Esophagus muscularis mucosa (tissue), 4 donors: Measurements from ENCODE around the gene KIAA2012. TPM values are rescaled to one million over a fixed set of nuclear protein-coding genes. Genes with fewer than 3 reads are reported as not detected.

Source experiments
- DNase-seq: peaks from one replicate; pipeline ENCODE4 v3.0.0-alpha.2; 2017; ENCODE audit errors: extremely low spot score
- H3K27ac ChIP-seq, 4 donors: fragments of 200-600 bp; sonication (generic); replicated peaks in 1 of 4; 1 replicate in 3 of 4; 2 replicates in 1 of 4; pipeline ENCODE4 v1.5.1; 2016 to 2019; ENCODE audit warnings: mild to moderate bottlenecking in 1 of 4
- H3K27me3 ChIP-seq, 4 donors: fragments of 200-600 bp; sonication (generic); one replicate each; pipeline versions ENCODE4 v1.5.1 to v1.6.0; 2016 to 2019
- H3K36me3 ChIP-seq, 4 donors: fragments of 200-600 bp; sonication (generic); one replicate each; pipeline ENCODE4 v1.5.1; 2016 to 2019
- H3K4me1 ChIP-seq, 4 donors: fragments of 200-600 bp; sonication (generic); one replicate each; pipeline ENCODE4 v1.5.1; 2016 to 2019
- H3K4me3 ChIP-seq, 4 donors: fragments of 200-600 bp; sonication (generic); 1 replicate in 2 of 4; 2 replicates in 2 of 4; pipeline ENCODE4 v1.5.1; 2016 to 2019; ENCODE audit warnings: mild to moderate bottlenecking in 4 of 4, moderate library complexity in 1 of 4
- H3K9me3 ChIP-seq, 4 donors: fragments of 200-600 bp; sonication (generic); 1 replicate in 3 of 4; 2 replicates in 1 of 4; pipeline ENCODE4 v1.5.1; 2016 to 2019
- EP300 ChIP-seq: sonication (generic); formaldehyde crosslinking; IDR thresholded peaks from one replicate; pipeline ENCODE4 v1.6.1; 2017; ENCODE audit warnings: antibody characterized with exemption
- POLR2A ChIP-seq: fragments of 450-650 bp; IDR thresholded peaks from one replicate; pipeline ENCODE4 v1.6.1; 2017; ENCODE audit warnings: antibody characterized with exemption, moderate library complexity, mild to moderate bottlenecking, low read depth
- POLR2AphosphoS5 ChIP-seq, 2 donors: sonication (generic); formaldehyde crosslinking; IDR thresholded peaks; one replicate each; pipeline ENCODE4 v1.6.1; 2017; ENCODE audit warnings: antibody characterized with exemption in 2 of 2
- WGBS: methylation state at CpG from one replicate; pipeline ENCODE4 v1.1.5; 2018; 5-methylcytosine and 5-hydroxymethylcytosine counted together
- intact Hi-C: fragments of 100-400 bp; cut with DNase I; formaldehyde crosslinking; loops from one replicate; pipeline ENCODE4 v1.15.1; 2023
- total RNA-seq, 4 donors: library from RNA; depleted of rRNA; stranded (reverse); fragments of >200 nt; gene quantifications; one replicate each; pipeline versions ENCODE4 v1.1.0 to v1.2.1, GENCODE V29; 2016
- TF ChIP-seq, protein P1 (sequence below), 3 experiments: fragments of 200-600 bp in 2 of 3; fragments of 450-650 bp in 1 of 3; sonication (generic) in 2 of 3; IDR thresholded peaks; one replicate each; pipeline ENCODE4 v1.5.1; 2017 to 2019; ENCODE audit warnings: antibody characterized with exemption in 3 of 3, mild to moderate bottlenecking in 2 of 3, moderate library complexity in 1 of 3

KIAA2012 gene
- total RNA-seq, 4 donors from 2014 or later: 0.45 TPM; not detected in 3

DNA sequence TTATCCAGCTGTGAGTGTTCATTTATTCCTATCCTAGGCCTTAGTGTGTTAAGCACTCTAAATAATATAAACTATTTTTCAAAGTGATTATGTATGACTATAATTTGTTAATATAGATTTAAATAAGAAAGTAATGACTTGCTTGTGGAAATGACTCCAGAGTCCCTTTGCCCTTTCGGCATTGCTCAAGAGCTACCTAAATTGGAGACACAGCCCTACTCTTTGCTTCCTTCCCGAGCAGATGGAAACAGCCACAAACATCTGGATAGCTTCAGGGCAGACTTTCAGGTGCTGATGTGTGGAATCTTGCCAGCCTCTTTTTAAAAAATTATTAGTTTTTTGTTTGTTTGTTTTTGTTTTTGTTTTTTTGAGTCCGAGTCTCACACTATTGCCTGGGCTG lies 121.4 kb downstream of the KIAA2012 start:
- TF ChIP-seq, protein P1, sequence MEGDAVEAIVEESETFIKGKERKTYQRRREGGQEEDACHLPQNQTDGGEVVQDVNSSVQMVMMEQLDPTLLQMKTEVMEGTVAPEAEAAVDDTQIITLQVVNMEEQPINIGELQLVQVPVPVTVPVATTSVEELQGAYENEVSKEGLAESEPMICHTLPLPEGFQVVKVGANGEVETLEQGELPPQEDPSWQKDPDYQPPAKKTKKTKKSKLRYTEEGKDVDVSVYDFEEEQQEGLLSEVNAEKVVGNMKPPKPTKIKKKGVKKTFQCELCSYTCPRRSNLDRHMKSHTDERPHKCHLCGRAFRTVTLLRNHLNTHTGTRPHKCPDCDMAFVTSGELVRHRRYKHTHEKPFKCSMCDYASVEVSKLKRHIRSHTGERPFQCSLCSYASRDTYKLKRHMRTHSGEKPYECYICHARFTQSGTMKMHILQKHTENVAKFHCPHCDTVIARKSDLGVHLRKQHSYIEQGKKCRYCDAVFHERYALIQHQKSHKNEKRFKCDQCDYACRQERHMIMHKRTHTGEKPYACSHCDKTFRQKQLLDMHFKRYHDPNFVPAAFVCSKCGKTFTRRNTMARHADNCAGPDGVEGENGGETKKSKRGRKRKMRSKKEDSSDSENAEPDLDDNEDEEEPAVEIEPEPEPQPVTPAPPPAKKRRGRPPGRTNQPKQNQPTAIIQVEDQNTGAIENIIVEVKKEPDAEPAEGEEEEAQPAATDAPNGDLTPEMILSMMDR (IDR thresholded peaks at IDR 0.05): no peak
- H3K27ac ChIP-seq: no peak overlapping the region
- no peaks in the 10 kb centered on the region for H3K27me3 ChIP-seq
- no peaks in the 10 kb centered on the region for H3K36me3 ChIP-seq
- H3K9me3 ChIP-seq: no peaks in the 10 kb centered on the region
- WGBS: 79% methylated on average over 3 of the region's 3 CpGs
- no peak overlapping the region for H3K4me3 ChIP-seq
- peak; percentile 29 for DNase-seq
- intact Hi-C loops: no loop called here
- H3K4me1 ChIP-seq: no peaks in the 10 kb centered on the region

DNA sequence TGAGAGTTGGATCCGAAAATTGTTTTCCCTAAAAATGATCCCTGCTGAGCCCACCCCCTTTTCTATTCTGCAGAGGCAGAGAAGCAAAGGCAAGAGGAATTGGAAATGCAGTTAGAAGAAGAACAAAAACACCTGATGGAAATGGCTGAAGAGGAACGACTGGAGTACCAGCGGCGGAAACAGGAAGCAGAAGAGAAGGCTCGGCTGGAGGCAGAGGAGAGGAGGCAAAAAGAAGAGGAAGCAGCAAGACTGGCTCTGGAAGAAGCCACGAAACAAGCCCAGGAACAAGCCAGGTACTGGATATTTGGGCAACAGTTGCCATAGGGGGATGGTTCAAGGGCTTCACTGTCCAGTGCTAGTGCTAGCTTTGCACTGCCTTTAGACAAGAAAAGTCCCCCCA lies 123.7 kb downstream of the KIAA2012 start:
- intact Hi-C loops: no loop called here
- H3K4me3 ChIP-seq: no peak overlapping the region
- H3K9me3 ChIP-seq: no peaks in the 10 kb centered on the region
- H3K27me3 ChIP-seq: no peaks in the 10 kb centered on the region
- DNase-seq: peak; percentile 8
- peaks cover 0 to 8% (median 0%) of the 10 kb centered on the region in 4 donors for H3K36me3 ChIP-seq
- H3K27ac ChIP-seq: no peak overlapping the region
- WGBS: 80% methylated on average over 6 of the region's 6 CpGs
- H3K4me1 ChIP-seq: no peaks in the 10 kb centered on the region
- TF ChIP-seq POLR2A: no peak
- TF ChIP-seq, protein P1 (IDR thresholded peaks at IDR 0.05): no peak
- no peak for TF ChIP-seq POLR2AphosphoS5 (IDR thresholded peaks at IDR 0.05)
- TF ChIP-seq EP300: no peak

DNA sequence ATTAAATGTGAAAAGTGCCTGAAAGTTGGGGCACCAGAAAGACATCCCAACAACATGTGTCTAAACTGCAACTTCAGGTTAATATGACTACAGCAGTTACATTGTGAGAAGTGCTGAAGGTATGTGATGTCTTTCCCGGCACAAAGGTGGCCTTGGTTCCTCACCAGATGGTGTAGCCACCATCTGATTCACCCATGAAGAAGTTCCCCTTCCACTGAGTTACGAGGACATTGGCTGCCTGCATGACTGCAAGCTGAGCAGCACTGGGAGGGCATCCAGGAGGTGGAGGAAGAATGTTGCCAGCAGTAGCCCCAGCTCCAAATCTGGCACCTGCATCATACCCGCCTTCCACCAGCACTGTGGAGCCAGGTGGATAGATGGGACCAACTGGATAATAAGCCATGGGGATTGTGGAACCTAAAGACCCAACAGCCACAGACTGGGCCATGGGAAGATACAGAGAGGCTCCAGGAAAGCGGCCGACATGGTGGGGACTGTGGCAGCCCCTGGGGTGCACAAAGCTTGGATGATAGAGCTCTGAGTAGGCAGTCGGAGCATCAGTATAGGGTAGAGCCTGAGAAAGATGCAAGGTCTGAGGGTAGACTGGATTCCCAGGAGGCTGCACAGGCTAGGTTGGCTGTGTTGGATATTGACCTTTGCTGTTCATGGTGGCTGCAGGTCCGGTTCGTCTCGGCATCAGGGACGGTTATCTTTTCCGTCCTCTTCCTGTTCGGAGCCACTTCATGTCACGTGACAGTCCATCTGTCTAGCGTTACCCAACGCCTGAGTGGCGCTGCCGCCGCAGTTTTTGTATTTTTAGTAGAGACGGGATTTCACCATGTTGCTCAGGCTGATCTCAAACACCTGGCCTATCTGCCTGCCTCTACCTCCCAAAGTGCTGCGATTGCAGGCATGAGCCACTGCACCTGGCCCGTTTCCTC lies 128.4 kb downstream of the KIAA2012 start:
- H3K27me3 ChIP-seq: no peaks in the 10 kb centered on the region
- H3K27ac ChIP-seq: no peak overlapping the region
- no peaks in the 10 kb centered on the region for H3K4me1 ChIP-seq
- no peaks in the 10 kb centered on the region for H3K9me3 ChIP-seq
- no peak overlapping the region for H3K4me3 ChIP-seq
- intact Hi-C loops: no loop called here
- WGBS: 87% methylated on average over 21 of the region's 21 CpGs
- no peak for DNase-seq
- TF ChIP-seq, protein P1 (IDR thresholded peaks at IDR 0.05): no peak
- TF ChIP-seq POLR2AphosphoS5 (IDR thresholded peaks at IDR 0.05) (no peak), EP300 (no peak), POLR2A (no peak)
- H3K36me3 ChIP-seq: peaks cover 0 to 36% (median 11%) of the 10 kb centered on the region in 4 donors

DNA sequence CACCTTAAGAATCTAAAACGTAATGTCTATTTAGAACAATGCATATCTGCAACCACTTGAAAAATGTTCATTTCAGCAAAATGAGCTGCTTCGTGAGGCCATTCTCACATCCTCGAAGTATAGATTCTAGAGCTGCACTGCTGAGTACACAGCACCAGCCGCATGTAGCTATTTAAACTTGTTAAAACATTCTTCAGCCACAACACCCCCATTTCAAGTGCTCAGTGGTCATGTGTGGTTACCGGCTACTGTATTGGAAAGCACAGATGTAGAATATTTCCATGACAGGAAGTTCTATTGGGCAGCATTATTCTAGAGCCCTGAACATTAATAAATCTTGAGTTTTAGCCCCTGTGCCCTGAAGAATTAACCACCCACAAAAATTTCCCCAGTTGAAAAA lies 130.3 kb downstream of the KIAA2012 start:
- Histone ChIP-seq H3K27ac (no peak overlapping the region), H3K9me3 (no peaks in the 10 kb centered on the region), H3K4me1 (no peaks in the 10 kb centered on the region), H3K36me3 (peaks cover 13 to 54% (median 26%) of the 10 kb centered on the region in 4 donors), H3K27me3 (no peaks in the 10 kb centered on the region), H3K4me3 (no peak overlapping the region)
- TF ChIP-seq POLR2A (no peak), POLR2AphosphoS5 (IDR thresholded peaks at IDR 0.05) (no peak), EP300 (no peak)
- TF ChIP-seq, protein P1 (IDR thresholded peaks at IDR 0.05): no peak
- peak; percentile 21 for DNase-seq
- 87% methylated on average over 5 of the region's 5 CpGs for WGBS
- intact Hi-C loops: no loop called here

DNA sequence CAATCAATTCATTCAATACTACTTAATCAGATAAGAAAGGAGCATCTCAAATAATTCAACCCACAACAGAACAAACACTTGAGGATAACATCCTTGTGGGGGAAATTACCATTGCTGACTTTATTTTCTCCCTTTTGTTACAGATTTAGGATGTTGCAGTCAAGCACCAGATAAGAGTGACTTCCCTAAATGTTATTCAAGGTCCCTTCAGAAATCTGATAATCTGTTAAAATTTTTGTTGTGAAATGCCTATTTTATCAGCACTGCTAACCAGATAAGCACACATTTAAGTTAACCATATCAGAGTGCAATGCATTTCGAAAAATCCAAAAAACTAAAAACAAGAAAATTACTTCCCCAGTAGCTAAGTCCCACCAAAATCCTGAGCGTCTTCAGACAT lies 131.8 kb downstream of the KIAA2012 start:
- no peak for DNase-seq
- peaks cover 20 to 69% (median 41%) of the 10 kb centered on the region in 4 donors for H3K36me3 ChIP-seq
- intact Hi-C loops: no loop called here
- TF ChIP-seq, protein P1 (IDR thresholded peaks at IDR 0.05): no peak
- H3K4me3 ChIP-seq: no peak overlapping the region
- no peak overlapping the region for H3K27ac ChIP-seq
- H3K9me3 ChIP-seq: no peaks in the 10 kb centered on the region
- no peaks in the 10 kb centered on the region for H3K4me1 ChIP-seq
- no peaks in the 10 kb centered on the region for H3K27me3 ChIP-seq
- 91% methylated on average over 2 of the region's 2 CpGs for WGBS
